Mammary epithelial cell (primary cell): Measurements from ENCODE around the gene LGR6.

ENCODE experiments used
- CTCF ChIP-seq, 2 donors: IDR thresholded peaks in 1 of 2; conservative IDR thresholded peaks in 1 of 2; 2 replicates each; pipeline ENCODE4 v1.5.1; 2011 to 2012; ENCODE audit warnings: inconsistent platforms in 2 of 2, low read length in 2 of 2, mild to moderate bottlenecking in 2 of 2, control low read depth in 1 of 2, low read depth in 1 of 2; ENCODE audit not compliant: insufficient read depth in 1 of 2; ENCODE audit errors: extremely low read depth in 1 of 2
- EZH2 ChIP-seq: IDR thresholded peaks from 2 replicates; pipeline ENCODE4 v1.6.1; 2012; ENCODE audit warnings: low read length, inconsistent platforms, borderline replicate concordance

- TF ChIP-seq CTCF (conservative IDR thresholded peaks at IDR 0.05 in 1 of 2, IDR thresholded peaks at IDR 0.05 in 1 of 2; ENCODE audit: extremely low read depth in 1 of 2, insufficient read depth in 1 of 2, low read depth in 1 of 2, low read length in 2 of 2), result no peak
- TF ChIP-seq EZH2, result no peak
Measured at GRCh38 chr1:202276081-202276715, 82.6 kb downstream of the LGR6 start.
